ENCODE data around the gene PHYKPL.

Gene PHYKPL

DNA sequence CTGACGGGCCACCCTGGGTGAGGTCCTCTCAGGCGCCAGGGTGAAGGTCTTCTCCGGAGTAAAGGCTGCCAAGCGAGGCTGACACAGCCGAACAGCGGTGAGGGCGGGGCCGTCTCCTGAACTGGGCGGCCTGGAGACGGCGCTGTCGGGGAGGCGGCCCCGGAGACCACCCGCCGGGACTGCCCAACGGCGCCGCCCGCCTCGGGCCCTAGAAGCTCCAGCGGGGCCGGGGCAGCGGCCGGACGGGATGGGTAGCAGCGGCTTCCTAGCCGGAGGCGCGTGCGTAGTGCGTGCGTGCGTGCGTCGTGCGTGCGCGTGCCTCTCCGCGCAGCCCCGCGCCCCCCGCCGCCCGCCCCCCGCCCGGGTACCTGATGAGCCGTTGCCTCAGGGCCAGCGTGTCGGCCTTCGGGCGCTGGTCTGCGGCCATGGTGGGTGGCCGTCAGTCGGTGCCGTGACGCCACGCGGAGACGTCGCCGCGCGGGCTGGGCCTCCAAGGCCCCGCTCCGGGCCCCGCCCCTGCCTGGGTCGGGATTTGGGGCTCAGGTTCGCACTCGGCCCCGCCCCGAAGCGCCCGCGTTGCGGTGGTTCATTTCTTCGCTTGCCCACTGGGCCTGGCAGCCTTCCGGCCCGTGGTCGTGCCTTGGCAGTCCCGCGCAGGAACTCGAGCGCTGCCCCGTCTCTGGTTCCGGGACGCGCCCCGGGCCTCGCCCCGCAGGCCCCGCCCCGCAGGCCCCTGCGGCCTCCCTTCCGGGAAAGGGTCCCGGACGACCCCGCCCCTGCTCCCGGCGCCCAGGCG, at the start of gene PHYKPL:
Gene PHYKPL, minus strand, starts transcription at position 679 of the 796 bp plus-strand sequence. Its CDS starts 252 bp downstream, at position 427.
- in situ Hi-C loops (cut with HindIII; ENCODE audit: low sequenced_read_pairs) = no loop called here

DNA sequence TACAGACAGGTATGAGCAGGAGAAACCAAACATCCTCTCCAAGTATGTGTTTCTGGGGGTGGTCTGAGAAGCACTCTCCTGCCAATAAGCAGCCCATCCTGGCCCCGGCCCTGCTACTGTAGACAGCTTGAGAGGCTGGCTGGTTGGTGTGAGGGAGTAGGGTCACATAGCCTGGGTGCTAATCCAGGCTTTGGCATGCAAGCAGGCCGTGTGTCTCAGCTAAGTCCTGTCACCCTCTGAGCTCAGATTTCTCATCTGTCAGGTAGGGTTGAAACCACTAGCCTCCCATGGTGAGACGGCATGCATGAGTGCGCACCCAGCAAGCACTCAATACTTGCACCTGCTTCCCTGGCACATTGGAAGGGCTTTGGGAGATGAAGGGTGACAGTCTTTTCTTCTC, 49.8 kb upstream of the PHYKPL start:
- in situ Hi-C loops (cut with HindIII; ENCODE audit: low sequenced_read_pairs) = no loop called here

GRCh38 chr5:178281331-178281730, 48.7 kb upstream of the PHYKPL start:
- in situ Hi-C loops (cut with HindIII; ENCODE audit: low sequenced_read_pairs) = no loop called here

DNA sequence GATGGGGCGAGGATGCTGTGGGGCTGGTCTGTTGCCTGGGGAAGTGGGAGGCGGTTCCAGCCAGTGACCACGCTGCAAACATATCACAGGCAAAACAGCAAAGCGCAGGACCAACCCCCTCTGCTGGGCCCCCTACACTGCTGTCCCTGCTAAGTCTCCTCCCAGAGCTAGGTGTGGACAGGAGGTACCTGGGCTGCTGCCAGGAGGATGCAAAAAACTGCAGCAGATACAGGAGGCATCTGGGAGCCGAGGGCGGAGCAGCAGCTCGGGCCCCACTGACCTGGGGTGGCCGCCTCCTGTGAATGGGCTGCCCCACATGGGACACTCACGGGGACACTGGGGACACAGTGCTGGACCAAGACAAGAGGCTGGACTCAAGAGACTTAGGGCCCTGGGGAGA, 48.0 kb upstream of the PHYKPL start:
- in situ Hi-C loops (cut with HindIII; ENCODE audit: low sequenced_read_pairs) = no loop called here

- in situ Hi-C loops (cut with HindIII; ENCODE audit: low sequenced_read_pairs) = no loop called here
Measured at GRCh38 chr5:178279723-178280438, 47.3 kb upstream of the PHYKPL start.

GRCh38 chr5:178279026-178279722, 46.6 kb upstream of the PHYKPL start:
- in situ Hi-C loops (cut with HindIII; ENCODE audit: low sequenced_read_pairs) = no loop called here

DNA sequence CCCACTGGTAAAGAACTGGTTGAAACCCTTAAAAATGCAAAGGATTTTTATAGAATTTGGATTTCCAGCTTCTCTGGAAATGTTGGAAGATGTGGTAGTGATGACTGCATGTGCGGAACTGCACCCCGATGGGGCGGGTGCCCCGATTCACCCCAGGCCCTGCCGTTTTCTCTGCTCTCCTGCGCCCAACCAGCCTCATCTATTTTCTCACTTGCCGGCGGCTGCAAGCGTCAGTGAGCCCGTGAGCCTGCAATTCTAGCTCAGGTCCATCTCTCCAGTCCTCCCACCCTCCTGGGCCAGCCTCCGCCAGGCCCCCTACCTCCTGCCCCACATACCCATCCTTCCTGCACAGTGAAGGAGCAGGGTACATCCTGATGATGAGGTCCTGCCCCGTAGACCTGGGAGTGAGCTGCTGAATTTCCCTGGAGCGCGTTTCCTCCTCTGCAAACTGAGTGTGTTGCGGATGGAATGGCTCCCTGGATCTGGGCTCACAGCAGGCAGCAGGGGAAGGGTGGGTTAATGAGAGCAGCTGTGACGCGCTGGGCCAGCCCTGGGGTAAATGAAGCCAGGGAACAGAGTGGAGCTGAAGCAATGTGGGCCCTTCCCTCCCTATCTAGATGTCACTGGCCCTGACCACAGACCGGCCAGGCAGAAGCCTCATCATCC, 45.9 kb upstream of the PHYKPL start:
- in situ Hi-C loops (cut with HindIII; ENCODE audit: low sequenced_read_pairs) = no loop called here

DNA sequence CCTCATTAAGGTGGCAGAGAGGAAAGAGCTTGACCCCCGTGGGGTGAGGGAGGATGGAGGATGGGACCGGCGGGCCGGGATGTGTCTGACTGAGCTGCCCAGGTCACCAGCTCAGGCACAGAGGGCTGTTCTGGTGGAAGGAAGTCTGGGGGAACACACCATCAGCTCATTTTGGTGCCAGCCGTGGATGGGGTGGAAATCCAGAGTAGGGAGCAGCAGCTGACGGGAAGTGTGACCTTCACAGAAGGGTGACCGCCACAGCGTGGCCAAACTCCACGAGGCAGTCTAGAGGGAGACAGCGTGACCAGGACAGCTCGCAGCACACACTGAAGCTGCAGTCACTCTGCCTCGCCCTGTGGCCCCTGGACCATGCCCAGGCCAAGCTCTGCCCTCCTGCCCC, 45.3 kb upstream of the PHYKPL start:
- in situ Hi-C loops (cut with HindIII; ENCODE audit: low sequenced_read_pairs) = no loop called here

DNA sequence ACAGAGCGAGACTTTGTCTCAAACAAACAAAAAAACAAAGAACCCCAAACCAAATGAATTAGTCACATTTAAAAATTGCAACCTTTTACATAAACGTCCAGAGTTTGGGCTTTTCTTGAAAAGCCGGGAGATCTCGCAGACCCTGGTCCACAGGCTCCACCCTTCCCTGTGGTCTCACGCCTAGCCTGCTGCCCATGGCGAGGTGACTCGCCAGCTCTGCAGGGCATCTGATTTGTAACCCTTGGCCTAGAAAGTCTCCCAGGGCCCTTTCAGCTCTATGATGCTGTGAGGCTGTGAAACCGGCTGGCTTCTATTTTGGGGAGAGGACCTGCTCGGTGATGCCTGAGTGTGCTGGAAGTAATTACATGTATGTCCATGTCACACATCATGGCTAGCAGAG, 44.7 kb upstream of the PHYKPL start:
- in situ Hi-C loops (cut with HindIII; ENCODE audit: low sequenced_read_pairs) = no loop called here

GRCh38 chr5:178274781-178275537, 42.4 kb upstream of the PHYKPL start:
- in situ Hi-C loops (cut with HindIII; ENCODE audit: low sequenced_read_pairs) = no loop called here

- in situ Hi-C loops (cut with HindIII; ENCODE audit: low sequenced_read_pairs) = no loop called here
Measured at GRCh38 chr5:178273665-178274541, 41.3 kb upstream of the PHYKPL start.

- in situ Hi-C loops (cut with HindIII; ENCODE audit: low sequenced_read_pairs) = no loop called here
Measured at GRCh38 chr5:178273041-178273440, 40.4 kb upstream of the PHYKPL start.

GRCh38 chr5:178272591-178272990, 40.0 kb upstream of the PHYKPL start:
- in situ Hi-C loops (cut with HindIII; ENCODE audit: low sequenced_read_pairs) = no loop called here

- in situ Hi-C loops (cut with HindIII; ENCODE audit: low sequenced_read_pairs) = no loop called here
Measured at GRCh38 chr5:178271726-178272479, 39.3 kb upstream of the PHYKPL start.

DNA sequence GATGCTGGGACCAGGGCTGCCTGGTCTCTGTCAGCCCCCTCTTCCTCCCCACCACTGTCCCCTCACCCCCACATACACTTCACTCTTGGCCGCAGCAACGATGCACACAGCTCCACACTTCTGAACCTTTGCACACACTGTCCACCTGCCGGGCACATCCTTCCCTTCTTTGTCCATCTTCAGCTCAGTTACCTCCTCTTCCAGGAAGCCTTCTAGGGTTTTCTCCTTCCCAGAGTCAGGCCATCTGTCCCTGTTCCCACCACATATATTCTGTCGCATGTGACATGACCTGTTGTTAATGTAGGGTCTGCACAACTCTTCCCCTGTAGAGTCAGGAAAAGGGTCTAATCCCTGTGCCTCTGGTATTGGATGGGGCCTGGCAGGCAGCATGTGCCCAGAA, 38.6 kb upstream of the PHYKPL start:
- in situ Hi-C loops (cut with HindIII; ENCODE audit: low sequenced_read_pairs) = no loop called here

GRCh38 chr5:178269499-178269898, 36.9 kb upstream of the PHYKPL start:
- in situ Hi-C loops (cut with HindIII; ENCODE audit: low sequenced_read_pairs) = no loop called here

DNA sequence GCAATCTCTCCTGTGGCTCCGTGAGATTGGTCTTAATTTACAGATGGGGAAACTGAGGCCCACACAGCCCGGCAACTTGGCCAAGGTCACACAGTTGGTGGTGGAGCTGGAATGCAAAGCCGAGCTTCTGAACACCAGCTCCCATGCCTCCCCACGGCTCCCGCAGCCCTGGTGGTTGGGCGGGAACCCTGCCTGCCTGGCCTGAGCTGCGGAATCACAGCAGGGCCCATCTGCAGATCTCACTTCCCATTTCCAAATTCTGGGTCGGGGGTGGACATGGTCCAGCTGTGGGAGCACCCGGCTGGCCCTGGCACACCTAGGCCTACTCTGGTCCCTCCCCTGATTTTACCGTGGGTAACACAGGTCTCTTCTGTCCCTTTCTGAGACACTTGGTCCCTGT, 35.3 kb upstream of the PHYKPL start:
- in situ Hi-C loops (cut with HindIII; ENCODE audit: low sequenced_read_pairs) = no loop called here

- in situ Hi-C loops (cut with HindIII; ENCODE audit: low sequenced_read_pairs) = no loop called here
Measured at GRCh38 chr5:178267245-178267644, 34.6 kb upstream of the PHYKPL start.

DNA sequence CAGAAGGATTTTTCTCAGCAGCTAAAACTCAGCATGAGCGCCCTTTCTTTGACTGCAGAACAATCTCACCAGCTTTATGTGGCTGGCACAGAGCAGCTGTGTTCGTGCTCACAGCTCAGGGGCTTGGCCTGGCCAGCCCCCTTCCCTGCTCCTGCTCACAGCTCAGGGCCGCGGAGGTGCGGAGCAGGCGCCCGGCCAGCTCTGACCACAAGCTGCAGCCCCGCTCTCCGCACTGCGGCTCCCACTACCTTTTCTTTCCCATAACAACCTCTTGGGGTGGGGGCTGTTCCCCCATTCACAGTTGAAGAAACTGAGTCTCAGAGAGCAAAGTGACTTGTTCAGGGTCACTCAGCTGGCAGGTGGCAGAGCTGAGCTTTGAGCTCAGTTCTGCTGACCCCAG, 34.0 kb upstream of the PHYKPL start:
- in situ Hi-C loops (cut with HindIII; ENCODE audit: low sequenced_read_pairs) = no loop called here
